ENCODE measurements around the gene HELZ.
A peak's percentile ranks its signal among the peaks of the same experiment; 100 is the strongest.
"Not testable (repeated sequence)": the region's sequence is repeated elsewhere in the genome, so short reads cannot be mapped to it uniquely, and the experiment has no call there.

Gene HELZ

GRCh38 chr17:67245073-67245693, at the start of gene HELZ:
Gene HELZ, minus strand, starts transcription at chr17:67245196. Its CDS starts 26,392 bp downstream, at chr17:67218804.
- peak; percentile 88 for DNase-seq (ENCODE audit: low spot score)

- DNase-seq (ENCODE audit: low spot score), result no peak
Observed at GRCh38 chr17:67293251-67294203, 48.5 kb upstream of the HELZ start.

- DNase-seq (ENCODE audit: low spot score), result peak; percentile 70
Observed at GRCh38 chr17:67290711-67291291, 45.8 kb upstream of the HELZ start.

- DNase-seq (ENCODE audit: low spot score), result no peak
Observed at GRCh38 chr17:67290244-67290643, 45.2 kb upstream of the HELZ start.

- DNase-seq (ENCODE audit: low spot score), result peak; percentile 88
Observed at GRCh38 chr17:67289181-67289876, 44.3 kb upstream of the HELZ start.

GRCh38 chr17:67286826-67287225, 41.8 kb upstream of the HELZ start:
- DNase-seq (ENCODE audit: low spot score), result not testable (repeated sequence)

- DNase-seq (ENCODE audit: low spot score), result no peak
Observed at GRCh38 chr17:67285360-67285759, 40.4 kb upstream of the HELZ start.

- no peak for DNase-seq (ENCODE audit: low spot score)
Observed at GRCh38 chr17:67283731-67284516, 38.9 kb upstream of the HELZ start.

GRCh38 chr17:67281743-67282142, 36.7 kb upstream of the HELZ start:
- DNase-seq (ENCODE audit: low spot score), result no peak

GRCh38 chr17:67281053-67281452, 36.1 kb upstream of the HELZ start:
- no peak for DNase-seq (ENCODE audit: low spot score)

GRCh38 chr17:67280279-67280678, 35.3 kb upstream of the HELZ start:
- DNase-seq (ENCODE audit: low spot score), result peak; percentile 71

GRCh38 chr17:67279115-67279514, 34.1 kb upstream of the HELZ start:
- DNase-seq (ENCODE audit: low spot score), result no peak

GRCh38 chr17:67278363-67278762, 33.4 kb upstream of the HELZ start:
- no peak for DNase-seq (ENCODE audit: low spot score)

GRCh38 chr17:67276075-67276474, 31.1 kb upstream of the HELZ start:
- DNase-seq (ENCODE audit: low spot score), result no peak

- no peak for DNase-seq (ENCODE audit: low spot score)
Observed at GRCh38 chr17:67274466-67274865, 29.5 kb upstream of the HELZ start.

GRCh38 chr17:67273900-67274299, 28.9 kb upstream of the HELZ start:
- no peak for DNase-seq (ENCODE audit: low spot score)

- DNase-seq (ENCODE audit: low spot score), result no peak
Observed at GRCh38 chr17:67272312-67273047, 27.5 kb upstream of the HELZ start.

- DNase-seq (ENCODE audit: low spot score), result not testable (repeated sequence)
Observed at GRCh38 chr17:67271187-67271586, 26.2 kb upstream of the HELZ start.

- DNase-seq (ENCODE audit: low spot score), result no peak
Observed at GRCh38 chr17:67270416-67270815, 25.4 kb upstream of the HELZ start.

GRCh38 chr17:67266496-67266895, 21.5 kb upstream of the HELZ start:
- DNase-seq (ENCODE audit: low spot score), result no peak
